ENCODE results near the gene SLX4IP.

Gene SLX4IP

DNA sequence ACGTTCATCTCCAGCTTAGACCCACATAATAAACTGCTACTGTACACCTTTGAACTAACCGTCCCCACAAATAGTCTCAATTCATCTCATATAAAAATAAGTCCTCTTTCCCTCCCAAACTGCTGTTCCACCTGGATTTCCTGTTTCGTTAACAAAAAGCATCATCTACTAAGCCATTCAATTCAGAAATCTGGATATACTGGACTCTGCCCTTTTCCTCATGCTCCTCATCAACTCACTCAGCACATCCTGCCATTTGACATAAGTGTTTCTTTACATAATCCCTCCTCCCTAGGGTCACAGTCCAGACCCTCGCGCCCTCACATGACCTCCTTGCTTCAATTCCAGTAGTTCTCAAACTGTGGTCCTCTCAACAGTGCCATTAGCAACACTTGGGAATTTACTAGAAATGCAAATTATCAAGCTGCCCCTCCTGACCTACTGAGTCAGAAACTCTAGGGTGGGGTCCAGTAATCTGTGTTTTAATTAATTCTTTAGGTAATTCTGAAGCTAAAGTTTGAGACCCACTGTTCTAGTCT, 5.6 kb upstream of the SLX4IP start:
- DNase-seq (ENCODE audit: low read depth), result no peak

DNA sequence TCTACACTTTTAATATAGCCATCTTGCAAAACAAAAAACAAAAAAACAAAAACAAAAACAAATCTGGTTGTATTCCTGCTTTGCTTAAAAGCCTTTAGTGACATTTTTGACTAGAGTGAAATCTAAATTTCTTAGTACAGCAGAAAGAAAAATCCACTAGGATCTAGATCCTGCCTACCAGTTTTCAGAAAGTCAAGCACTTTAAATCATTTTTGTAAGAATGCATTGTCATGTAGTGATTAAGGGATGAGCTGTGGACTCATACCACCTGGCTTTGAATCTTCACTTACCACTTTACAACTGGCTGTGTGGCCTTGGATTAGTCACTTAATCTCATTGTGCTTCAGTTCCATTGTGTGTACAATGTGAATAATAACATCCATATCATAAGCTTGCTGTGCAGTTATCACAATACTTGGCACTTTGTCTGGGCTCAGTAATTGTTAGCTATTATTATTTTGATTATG, 5.1 kb upstream of the SLX4IP start:
- DNase-seq (ENCODE audit: low read depth), result no peak

DNA sequence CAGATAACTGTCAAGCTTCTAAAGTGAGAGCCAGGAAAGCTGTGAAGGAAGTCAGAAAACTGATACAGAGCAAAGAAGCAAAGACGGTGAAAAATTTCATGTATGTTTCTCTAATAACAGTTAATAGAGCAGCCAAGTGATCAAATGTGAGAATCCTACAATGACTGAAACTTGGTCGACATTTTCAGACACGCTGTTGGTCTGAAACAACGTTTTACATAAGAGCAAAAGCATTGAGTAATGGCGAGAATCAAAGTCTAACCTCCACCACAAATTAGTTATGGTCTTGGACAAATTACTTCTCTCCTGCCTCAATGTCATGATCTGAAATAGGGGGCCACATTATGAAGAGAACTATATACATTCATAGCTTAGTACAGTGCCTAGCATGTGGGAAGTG, 4.4 kb upstream of the SLX4IP start:
- no peak for DNase-seq (ENCODE audit: low read depth)

DNA sequence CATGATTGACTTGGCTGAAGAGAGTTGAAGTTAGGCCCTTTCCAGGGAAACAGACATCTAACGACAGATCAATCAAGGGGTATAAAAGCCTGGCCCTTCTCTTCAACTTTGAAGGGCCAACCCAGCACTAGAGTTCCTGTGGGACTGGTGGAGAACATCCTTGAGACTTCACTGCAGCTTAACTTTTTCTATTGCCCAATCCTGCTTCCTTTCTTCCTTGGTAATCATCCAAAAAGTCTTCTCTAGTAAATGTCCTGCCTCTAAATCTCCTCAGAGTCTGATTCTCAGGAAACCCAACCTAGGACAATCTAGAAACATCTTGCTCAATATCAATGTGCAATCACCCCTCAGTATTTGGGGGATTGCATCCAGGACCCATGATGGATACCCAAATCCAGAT, 3.0 kb upstream of the SLX4IP start:
- DNase-seq (ENCODE audit: low read depth), result no peak

DNA sequence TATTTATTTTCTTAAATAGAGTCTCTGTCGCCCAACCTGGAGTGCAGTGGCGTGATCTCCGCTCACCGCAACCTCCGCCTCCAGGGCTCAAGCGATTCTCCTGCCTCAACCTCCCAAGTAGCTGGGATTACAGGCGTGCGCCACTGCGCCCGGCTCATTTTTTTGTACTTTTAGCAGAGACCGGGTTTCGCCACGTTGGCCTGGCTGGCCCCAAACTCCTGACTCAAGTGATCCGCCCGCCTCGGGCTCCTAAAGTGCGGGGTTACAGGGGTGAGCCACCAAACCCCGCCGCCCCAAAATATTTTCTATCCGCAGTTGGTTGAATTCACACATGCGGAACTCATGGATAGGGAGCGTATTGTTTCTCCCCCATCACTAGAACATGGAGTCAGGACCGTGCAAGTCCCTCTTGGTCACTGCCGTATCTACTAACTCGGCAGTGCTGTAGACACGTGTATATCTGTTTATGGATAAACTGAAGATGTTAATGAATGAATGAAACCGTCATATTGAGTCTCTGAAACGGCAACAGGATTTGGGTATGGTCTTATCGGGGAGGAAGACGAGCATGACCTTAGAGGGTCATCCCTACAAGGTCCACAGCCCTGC, 2.0 kb upstream of the SLX4IP start:
- no peak for DNase-seq (ENCODE audit: low read depth)

DNA sequence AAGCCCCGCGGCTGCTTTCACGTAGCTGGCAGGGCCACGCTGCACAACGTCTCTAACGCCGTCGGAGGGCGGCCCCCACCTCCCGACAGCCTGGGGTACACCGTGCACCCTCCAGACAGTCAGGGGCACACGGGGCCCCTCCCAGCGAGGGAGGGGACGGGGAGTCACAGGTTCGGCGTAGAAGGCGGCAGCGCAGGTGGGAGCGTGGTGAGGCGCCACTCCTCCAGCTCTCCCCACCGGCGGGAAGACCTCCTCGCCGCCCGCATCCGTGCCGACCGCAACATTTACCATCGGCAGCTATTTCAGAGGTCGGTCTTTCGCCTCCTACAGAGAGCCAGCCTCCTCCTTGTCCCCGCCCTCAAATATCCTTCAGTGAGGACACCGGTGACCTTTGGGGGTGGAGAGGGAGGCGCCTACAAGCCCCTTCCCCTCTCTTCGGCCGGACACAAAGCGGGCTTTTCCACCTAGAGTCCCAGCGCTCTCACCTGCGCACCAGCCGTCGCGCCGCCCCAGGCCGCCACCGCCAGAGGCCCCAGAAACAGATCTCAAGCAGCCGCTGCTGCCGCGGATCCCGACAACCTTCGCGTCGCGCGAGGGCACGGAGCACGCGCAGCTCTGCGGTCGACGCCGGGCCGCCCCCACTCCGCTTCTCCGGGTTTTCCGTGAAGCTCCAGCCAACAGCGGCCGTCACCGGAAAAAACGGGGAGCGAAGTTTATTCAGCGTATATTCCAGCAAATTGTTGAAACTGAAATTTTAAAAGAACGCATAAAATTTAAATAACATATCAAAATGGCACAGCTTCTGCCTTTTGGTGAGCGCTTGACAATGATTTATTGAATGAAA, 1.3 kb upstream of the SLX4IP start, which contains the start of gene MKKS:
Gene MKKS (minus strand): TSS at position 600 of the 844 bp plus-strand sequence. CDS start 20,708 bp downstream, outside the sequence.
- no peak for DNase-seq (ENCODE audit: low read depth)

DNA sequence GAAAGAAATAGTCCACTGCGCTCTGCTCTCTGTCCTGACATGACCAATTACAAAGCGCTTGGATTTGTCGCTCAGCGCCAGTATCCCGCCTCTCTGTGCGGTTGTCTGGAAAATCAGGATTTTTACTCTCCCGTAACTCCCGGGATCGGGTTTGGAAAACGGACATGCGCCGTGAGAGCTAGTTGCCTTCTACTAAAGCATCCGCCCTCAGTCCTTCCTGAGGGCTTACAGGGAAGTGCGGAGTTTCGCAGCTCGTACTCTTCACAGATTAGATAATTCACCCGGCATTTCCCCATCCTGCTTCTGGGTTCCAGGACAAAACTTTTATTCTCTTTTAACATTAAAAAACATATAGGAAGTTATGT, 656 bp upstream of the SLX4IP start:
- peak; percentile 96 for DNase-seq (ENCODE audit: low read depth)

DNA sequence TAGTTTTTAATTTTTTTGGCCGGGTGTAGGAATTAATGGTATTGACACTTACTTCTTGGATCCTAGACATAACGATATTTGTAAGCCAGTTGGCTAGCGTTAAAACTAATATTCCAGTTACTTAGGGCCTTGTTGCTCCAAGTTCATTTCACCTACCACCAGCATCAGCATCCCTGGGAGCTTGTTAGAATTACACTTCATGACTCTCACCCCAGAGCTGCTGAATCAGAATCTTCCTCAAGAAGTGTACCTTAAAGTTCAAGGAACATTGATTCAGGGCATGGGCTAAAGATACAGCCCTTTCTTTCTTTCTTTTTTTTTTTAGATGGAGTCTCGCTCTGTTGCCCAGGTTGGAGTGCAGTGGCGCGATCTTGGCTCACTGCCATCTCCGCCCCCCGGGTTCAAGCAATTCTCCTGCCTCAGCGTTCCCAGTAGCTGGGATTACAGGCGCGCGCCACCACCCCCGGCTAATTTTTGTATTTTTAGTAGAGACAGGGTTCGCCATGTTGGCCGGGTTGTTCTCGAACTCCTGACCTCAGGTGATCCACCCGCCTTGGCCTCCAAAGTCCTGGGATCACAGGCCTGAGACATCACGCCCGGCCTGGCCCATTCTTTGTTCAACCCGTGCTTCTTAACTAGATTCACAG, 1.1 kb downstream of the SLX4IP start:
- DNase-seq (ENCODE audit: low read depth), result no peak

DNA sequence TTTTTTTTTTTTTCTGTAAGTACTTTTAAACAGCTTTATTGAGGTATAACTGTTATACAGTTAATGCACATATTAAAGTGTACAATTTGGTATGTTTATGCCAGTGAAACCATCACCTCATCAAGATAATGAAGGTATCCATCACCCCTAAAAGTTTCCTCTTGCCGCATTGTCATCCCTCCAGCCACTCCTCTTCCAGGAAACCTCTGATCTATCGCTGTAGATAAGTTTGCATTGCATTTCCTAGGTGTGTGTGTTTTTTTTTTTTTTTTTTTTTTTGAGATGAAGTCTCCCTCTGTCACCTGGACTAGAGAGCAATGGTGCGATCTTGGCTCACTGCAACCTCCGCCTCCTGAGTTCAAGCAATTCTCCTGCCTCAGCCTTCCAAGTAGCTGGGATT, 3.1 kb downstream of the SLX4IP start:
- DNase-seq (ENCODE audit: low read depth), result no peak

DNA sequence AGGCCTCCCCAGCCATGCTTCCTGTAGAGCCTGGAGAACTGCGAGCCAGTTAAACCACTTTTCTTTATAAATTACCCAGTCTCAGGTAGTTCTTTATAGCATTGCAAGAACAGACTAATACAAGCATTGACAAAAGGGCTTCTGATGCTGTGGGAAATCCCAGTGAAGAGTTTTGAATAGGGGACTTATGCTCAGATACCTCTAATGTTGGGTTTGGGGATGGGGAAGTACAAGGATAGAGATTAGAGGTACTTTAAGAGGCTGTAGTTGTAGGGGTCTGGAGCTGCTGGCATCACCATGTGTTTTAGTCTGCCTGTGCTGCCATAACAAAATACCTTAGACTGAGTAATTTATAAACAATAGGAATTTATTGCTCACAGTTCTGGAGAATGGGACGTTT, 8.8 kb downstream of the SLX4IP start:
- DNase-seq (ENCODE audit: low read depth), result no peak

DNA sequence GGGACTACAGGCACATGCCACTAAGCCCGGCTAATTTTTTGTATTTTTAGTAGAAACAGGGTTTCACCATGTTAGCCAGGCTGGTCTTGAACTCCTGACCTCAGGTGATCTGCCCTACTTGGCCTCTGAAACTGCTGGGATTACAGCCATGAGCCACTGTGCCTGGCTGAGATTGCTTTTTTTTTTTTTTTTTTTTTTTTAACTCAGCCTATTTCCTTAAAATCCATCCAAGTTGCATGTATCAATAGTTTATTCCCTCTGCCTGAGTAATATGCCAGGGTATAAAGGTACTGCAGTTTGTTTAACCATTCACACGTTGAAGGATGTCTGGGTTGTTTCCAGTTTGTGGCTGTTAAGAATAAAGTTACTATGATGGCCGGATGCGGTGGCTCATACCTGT, 10.7 kb downstream of the SLX4IP start:
- no peak for DNase-seq (ENCODE audit: low read depth)

DNA sequence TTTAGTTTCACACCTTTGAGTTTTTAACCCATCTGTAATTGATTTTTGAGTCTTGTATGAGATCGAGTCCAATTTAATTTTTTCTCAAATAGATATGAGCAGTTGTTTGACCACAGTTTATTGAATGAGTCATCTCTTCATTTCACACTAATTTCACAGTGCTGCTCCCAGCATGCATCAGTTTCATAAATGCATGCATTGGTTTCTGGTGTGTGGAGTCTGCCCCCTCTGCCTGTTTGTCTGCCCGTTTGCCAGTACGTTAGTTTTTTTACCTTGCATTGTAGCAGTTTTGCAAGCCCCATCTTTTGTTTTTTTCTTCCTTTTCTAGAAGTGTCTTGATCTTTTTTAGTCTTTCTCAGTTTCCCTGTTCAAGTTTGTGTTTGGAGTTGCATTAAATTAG, 11.9 kb downstream of the SLX4IP start:
- DNase-seq (ENCODE audit: low read depth), result peak; percentile 31

DNA sequence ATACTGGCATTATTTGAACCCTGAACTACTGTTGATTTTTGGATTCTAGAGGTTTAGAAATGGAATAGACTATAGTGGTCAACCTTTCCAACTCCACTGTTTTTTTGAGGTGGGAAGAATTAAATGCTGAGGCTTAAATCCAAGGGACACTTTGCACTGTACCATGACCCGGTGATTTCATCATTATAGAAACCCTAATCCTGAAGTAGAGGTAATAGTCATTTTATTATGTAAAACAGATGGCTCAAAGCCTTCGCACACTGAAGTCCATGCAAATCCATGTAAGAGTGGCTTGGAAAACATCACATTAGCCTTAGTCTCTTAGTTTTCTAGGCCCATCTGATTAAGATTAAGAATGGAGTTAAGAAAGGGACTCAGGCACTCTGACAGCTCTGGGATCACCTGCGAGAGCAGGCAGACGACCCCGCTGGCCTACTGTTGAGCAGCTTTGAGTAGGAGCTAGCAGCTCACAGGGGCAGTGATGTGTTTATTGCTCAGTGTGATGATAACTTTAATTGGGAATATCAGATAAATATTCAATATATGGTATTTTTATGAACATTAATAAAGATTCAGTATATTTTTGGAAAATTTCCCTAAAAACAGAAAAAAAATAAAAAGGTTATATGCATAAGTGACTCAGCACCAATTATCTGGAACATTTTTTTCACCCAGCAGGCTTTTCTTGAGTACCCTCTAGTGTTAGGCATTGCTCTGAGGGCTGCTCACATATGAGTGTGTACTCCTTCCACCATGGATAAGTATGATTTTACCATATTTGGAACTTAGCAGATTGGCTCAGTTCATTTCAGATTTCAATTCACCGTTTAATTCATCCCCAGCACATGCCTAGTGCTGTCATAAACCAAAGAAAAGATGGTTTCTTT, 13.4 kb downstream of the SLX4IP start:
- no peak for DNase-seq (ENCODE audit: low read depth)

DNA sequence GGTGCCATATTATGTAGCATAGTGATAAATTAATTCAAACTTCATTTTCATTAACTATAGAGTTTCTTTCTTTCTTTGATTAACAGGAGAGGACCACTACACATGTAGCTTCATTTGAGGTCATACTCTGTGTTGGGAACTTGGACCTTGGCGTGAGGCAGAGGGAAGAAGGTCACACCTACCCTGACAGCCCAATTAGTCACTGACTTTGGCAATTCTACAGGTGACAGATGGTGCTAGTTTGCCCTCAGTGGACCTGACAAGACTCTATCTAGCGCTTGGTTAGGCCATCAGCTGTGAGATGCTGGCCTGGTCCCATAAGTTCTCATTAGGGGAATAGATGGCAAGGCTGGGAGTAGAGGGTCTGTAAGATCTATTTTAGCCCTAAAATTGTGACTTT, 14.2 kb downstream of the SLX4IP start:
- DNase-seq (ENCODE audit: low read depth), result no peak

DNA sequence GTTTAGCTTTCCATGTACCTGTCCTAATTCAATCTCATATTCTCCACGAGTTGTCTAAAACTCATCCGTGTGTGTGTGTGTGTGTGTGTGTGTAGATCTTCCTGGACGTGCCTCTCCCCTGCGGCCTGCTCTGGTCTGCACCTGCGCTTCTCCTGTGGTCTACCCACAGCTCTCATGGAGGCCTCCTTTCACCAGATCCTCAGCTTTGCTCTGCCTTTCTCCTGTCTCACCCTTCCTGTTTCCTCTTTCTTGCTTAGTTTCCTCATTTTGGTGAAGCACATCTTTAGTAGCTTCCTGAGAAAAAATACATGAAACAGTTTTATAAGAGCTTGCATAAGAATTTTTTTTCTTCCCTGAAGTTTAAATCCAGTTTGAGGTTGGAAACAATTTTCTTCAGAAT, 18.1 kb downstream of the SLX4IP start:
- DNase-seq (ENCODE audit: low read depth), result no peak

DNA sequence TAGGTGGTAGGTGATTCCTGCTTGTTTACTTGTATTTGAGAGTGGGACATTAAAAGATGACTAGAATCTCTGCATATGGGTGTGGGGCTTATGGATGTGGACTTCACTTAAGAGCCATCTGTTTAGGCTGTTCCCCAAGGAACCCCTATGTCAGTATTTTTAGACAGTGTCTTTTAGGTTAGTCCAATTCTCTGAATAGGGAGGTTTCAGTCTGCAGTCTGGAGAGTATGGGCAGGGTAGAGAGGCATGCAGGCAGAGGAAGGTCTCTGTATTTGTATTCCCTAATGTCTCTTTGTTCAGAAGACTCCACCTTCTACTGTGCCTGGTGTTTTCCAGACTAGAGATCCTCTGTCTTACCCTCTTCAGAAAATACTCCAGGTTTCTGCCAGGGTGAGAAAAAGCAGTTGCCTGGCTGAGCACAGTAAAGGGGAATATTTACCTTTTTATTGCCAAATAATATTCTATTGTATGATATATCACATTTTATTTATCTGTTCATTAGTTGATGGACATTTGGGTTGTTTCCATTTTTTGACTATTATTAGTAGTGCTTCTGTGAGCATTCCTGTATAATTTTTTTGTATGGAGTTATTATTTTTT, 19.1 kb downstream of the SLX4IP start:
- no peak for DNase-seq (ENCODE audit: low read depth)

DNA sequence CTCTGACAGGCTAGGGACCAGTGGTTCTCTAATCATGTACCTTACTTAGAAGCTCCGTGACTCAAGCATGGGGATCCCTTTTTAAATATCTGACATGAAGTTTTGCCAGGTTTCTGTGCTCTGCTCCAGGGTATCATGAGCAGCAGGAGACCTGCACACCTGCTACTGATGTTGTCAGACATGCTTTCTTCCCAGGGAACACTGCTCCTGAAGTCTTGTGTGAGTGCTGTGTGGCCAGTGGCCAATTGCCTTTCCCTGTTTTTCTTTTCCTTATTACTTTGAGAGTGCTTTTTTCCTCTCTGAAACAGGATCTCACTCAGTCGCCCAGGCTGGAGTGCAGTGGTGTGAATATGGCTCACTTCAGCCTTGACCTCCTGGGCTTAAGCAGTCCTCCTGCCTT, 26.4 kb downstream of the SLX4IP start:
- DNase-seq (ENCODE audit: low read depth), result no peak

DNA sequence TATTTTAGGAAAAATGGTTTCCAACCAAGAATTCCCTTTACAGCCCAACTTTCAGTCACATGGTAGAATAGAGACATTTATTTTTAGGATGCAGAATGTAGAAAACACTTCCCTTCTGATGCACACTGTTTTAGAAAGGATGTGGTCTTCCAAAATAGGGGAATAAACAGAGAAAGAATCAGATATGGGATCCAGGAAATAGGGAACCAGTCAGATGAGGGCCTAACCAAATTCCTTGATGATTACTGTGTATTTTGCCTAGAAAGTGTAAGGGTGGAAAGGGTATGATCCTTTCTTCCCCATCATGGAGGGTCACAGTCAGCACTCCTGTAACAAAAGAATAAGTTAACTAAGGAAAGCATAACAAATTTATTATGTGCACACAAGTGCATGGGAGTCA, 27.4 kb downstream of the SLX4IP start:
- no peak for DNase-seq (ENCODE audit: low read depth)

DNA sequence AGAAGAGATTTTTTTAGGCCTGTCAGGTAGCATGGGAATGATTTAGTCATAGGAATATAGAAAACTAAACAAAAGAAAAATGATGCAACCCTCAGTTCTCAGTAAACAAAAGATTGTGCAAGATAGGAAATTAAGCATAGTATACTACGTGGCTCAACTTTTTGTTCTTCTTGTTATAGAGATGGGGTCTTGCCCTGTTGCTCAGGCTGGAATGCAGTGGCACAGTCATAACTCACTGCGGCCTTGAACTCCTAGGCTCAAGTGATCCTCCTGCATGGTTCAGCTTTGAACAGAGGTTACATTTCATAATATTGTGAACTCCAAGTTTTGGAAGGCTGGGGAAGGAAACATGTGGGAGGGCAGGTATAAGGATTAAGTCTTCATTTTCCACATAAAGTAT, 28.5 kb downstream of the SLX4IP start:
- DNase-seq (ENCODE audit: low read depth), result no peak

DNA sequence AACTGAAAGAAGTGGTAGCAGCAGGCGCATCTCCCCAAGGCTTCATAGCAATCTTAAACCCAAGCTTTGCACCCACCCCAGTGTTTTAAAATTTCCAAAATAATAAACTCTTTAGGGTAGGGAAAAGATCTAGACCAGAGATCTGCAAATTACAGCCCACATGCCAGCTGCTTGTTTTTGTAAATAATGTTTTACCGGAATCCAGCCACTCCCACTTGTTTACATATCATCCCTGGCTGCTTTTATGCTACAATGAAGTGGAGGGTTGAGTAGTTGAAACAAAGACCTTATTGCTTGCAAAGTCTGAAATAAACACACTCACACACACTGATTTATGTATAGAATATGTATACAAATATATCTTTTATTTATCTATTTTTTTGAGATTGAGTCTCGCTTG, 30.0 kb downstream of the SLX4IP start:
- DNase-seq (ENCODE audit: low read depth), result no peak

DNA sequence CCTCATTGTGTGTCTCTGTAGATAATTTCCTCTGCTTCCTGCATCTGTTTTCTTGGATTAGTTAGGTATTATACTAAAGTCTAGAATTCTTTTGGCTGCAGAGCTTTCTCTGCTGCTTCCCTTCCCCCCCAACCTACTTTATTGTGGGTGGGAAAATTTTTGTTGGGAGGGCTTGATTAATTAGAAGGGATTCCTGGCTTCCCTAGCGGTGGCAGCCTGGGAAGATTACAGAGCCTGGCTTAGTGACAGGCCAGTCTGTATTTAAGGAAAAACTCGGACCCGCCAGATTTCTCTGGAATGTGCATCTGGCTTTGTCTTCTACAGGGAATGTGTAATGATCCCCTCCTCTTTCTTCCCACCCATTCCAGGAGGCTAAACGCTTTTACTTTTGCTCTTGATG, 31.2 kb downstream of the SLX4IP start:
- no peak for DNase-seq (ENCODE audit: low read depth)

DNA sequence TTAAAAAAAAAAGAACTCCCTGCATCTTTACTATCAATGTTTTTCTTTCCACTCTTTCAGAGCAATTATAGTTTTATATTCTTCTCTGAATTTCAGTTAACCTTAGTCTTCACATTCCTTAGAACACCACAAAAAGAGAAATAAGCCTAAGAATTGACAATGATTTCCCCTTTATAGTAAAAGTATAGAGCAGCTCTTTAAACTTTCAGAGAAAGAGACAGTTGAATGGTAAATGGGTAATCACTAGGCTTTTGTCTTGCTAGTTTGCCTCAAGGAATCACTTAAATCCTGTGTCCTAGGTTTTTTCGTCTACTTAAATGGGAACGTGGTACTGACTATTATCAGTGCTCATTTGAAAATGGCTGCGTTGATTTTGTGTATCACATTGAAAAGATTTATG, 31.8 kb downstream of the SLX4IP start:
- no peak for DNase-seq (ENCODE audit: low read depth)

Data from GM04503 (cell line).